GM12801 (cell line): ENCODE measurements around the gene KCNQ5.

Experiments
- TF ChIP-seq, protein P1 (sequence below): IDR thresholded peaks from one replicate; pipeline ENCODE4 v1.5.1; 2011; ENCODE audit warnings: control low read depth; ENCODE audit not compliant: insufficient read length; ENCODE audit errors: extremely low read depth

The KCNQ5 gene

DNA sequence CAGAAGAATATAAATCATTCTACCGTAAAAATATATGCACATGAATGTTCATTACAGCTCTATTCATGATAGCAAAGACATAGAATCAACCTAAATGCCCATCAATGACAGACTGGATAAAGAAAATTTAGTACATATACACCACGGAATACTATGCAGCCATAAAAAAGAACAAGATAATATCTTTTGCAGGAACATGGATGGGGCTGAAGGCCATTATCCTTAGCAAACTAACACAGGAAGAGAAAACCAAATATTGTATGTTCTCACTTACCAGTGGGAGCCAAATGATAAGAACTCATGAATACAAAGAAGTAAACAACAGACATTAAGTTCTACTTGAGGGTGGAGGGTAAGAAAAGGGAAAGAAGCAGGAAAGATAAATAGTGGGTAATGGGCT, 595.0 kb downstream of the KCNQ5 start:
- TF ChIP-seq, protein P1, sequence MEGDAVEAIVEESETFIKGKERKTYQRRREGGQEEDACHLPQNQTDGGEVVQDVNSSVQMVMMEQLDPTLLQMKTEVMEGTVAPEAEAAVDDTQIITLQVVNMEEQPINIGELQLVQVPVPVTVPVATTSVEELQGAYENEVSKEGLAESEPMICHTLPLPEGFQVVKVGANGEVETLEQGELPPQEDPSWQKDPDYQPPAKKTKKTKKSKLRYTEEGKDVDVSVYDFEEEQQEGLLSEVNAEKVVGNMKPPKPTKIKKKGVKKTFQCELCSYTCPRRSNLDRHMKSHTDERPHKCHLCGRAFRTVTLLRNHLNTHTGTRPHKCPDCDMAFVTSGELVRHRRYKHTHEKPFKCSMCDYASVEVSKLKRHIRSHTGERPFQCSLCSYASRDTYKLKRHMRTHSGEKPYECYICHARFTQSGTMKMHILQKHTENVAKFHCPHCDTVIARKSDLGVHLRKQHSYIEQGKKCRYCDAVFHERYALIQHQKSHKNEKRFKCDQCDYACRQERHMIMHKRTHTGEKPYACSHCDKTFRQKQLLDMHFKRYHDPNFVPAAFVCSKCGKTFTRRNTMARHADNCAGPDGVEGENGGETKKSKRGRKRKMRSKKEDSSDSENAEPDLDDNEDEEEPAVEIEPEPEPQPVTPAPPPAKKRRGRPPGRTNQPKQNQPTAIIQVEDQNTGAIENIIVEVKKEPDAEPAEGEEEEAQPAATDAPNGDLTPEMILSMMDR: no peak

DNA sequence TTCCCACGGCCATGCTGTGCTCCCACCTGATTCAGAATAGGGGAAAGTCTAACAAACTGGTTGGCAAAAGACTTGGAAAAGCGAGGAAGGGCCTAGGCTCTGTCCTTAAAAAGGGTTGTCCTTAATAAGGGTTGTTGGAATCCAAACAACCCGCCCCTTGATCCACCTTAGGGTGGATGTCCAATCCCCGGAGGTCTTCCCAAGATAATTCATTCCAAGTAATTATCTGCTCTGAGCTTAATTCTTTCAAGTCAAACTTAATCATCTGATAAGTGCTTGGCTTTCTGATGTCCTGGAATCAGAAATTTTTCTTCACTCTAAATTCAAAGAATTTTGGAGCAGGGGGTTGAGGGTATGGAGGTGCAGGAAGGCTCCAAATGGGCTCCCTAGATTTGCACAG, 603.5 kb downstream of the KCNQ5 start, which contains the start of gene KHDC1L:
TSS of gene KHDC1L (minus strand) at position 101 of the 400 bp plus-strand sequence. CDS start at position 13, 88 bp downstream.
- TF ChIP-seq, protein P1: no peak

DNA sequence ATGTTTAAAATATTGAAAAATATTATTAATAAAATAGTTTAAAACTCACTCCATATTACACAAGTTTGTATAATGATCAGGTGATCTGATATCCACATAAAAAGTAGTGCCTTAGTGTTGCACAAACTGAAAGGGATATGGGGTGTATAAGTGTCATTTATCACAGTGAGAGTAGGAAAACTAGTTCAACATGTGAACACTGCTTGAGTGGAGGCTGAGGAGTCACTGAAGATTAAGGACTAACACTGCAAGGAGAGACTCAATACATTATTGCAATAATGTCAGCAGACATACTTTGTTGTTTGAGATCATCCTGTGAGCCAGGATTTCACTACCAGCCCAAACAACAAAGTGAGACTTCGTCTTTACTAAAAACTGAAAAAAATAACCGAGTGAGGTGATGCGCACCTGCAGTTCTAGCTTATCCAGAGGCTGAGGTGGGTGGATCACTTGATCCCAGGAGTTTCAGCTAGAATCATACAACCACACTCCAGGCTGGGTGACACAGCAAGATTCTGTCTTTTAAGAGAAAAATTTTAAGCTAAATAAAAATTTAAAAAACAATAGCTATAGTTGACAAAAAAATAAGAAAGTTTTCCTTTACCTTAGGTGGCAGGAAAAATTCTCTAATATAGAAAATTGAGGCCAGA, 605.9 kb downstream of the KCNQ5 start:
- TF ChIP-seq, protein P1: no peak

DNA sequence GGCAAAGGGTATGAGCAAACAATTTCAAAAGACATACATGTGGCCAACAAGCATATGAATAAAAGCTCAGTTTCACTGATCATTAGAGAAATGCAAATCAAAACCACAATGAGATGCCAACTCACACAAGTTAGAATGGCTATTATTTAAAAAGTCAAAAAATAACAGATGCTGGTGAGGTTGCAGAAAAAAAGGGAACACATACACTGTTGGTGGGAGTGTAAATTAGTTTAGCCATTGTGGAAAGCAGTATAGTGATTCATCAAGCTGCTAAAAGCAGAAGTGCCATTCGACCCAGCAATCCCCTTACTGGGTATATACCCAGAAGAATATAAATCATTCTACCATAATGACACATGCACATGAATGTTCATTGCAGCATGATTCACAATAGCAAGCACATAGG, 610.1 kb downstream of the KCNQ5 start:
- TF ChIP-seq, protein P1: no peak

DNA sequence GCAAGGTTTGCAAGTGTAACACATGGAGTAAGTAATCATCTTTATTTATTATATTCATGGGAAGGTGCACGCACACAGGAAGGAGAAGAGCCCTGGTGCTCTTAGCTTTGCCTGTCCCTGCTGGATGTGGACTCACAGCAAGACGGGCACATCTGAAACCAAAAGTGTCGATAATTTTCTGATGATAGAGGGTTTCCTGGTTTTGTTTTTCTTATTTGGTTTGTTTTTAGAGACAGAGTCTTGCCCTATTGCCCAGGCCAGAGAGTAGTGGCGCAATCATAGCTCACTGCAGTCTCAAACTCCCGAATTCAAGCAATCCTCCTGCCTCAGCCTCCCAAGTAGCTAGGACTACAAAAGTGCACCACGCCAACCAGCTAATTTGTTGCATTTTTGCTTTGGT, 611.2 kb downstream of the KCNQ5 start:
- TF ChIP-seq, protein P1: no peak

DNA sequence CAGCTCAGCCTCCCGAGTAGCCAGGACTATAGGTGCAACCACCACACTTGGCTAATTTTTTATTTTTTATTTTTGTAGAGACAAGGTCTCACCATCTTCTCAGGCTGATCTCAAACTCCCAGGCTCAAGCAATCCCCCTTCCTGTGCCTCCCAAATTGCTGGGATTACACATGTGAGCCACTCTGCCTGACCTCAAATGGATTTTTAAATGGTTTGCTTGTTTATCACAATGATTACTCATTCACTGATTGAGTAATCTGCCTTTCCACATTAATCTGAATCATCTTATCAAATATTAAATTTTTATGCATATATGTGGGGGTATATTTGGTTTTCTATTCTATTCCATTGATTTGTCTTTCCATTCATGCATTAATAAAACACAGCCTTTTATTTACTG, 612.9 kb downstream of the KCNQ5 start:
- TF ChIP-seq, protein P1: no peak

DNA sequence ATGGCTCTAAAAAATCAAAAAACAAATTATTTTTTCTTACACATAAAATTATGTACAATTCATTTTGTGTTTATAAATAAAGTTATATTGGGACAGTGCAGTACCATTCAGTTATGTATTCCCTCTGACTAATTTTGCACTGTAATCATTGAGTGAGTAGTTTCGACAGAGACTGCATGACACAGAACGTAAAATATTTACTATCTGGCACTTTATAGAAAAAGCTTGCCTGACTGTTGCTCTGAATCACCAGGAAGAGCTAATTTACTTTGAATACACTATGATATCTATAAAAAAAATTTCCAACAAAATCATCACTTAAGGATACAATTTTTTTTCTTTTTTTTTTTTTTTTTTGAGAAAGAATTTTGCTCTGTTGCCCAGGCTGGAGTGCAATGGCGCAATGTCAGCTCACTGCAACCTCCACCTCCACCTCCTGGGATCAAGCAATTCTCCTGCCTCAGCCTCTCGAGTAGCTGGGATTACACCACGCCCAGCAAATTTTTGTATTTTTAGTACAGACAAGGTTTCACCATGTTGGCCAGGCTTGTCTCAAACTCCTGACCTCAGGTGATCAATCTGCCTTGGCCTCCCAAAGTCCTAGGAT, 614.4 kb downstream of the KCNQ5 start:
- TF ChIP-seq, protein P1: no peak
